ENCODE data around the gene NPAS4. TPM values are rescaled to one million over a fixed set of nuclear protein-coding genes. Genes with fewer than 3 reads are reported as not detected.
"Not testable (repeated sequence)": the region's sequence is repeated elsewhere in the genome, so short reads cannot be mapped to it uniquely, and the experiment has no call there.

NPAS4 gene
- total RNA-seq, 1 experiment from 2014 or later = not detected

- in situ Hi-C loops (cut with HindIII; ENCODE audit: low sequenced_read_pairs) = no loop called here
- DNase-seq (ENCODE audit: low spot score) = no peak
These were observed 22.8 kb downstream of the NPAS4 start for GRCh38 chr11:66443602-66444001.

GRCh38 chr11:66447012-66447411 is 26.2 kb downstream of the NPAS4 start:
- no peak for DNase-seq (ENCODE audit: low spot score)
- in situ Hi-C loops (cut with HindIII; ENCODE audit: low sequenced_read_pairs) = no loop called here

- no peak for DNase-seq (ENCODE audit: low spot score)
- in situ Hi-C loops (cut with HindIII; ENCODE audit: low sequenced_read_pairs) = no loop called here
These were observed 27.7 kb downstream of the NPAS4 start for GRCh38 chr11:66448523-66448922.

DNA sequence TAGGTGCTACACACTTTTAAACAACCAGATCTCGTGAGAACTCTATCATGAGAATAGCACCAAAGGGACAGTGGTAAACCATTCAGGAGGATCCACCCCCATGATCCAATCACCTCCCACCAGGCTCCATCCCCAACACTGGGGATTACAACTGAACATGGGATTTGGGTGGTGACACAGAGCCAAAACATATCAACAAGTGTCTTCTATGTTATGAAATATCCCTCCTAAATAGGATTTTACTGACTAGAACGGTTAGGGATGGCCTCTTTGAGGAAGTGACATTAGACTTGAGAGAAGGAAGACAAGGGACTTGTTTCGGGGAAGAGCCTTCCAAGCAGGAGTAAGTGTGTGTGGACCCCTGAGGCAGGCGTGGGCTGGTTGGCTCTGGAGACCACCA is 29.7 kb downstream of the NPAS4 start:
- no peak for DNase-seq (ENCODE audit: low spot score)
- in situ Hi-C loops (cut with HindIII; ENCODE audit: low sequenced_read_pairs) = no loop called here

DNA sequence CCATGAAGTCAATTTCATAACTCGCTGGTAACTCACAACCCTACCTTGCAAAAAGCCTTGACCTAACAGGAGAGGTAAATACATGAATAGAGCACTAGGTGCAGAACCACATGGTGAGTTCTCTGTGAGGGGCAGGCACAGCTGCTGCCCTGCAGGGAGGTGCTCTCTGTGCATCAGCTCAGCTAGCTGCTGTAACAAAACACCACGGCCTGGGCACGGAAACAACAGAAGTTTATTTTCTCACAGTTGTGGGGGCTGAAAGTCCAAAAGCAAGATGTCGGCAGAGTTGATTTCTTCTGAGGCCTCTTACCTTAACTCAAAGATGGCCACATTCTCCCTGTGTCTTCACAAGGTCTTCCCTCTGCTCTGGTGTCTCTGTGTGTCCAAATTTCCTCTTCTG is 30.8 kb downstream of the NPAS4 start:
- in situ Hi-C loops (cut with HindIII; ENCODE audit: low sequenced_read_pairs) = no loop called here
- no peak for DNase-seq (ENCODE audit: low spot score)

- no peak for DNase-seq (ENCODE audit: low spot score)
- in situ Hi-C loops (cut with HindIII; ENCODE audit: low sequenced_read_pairs) = no loop called here
These were observed 33.4 kb downstream of the NPAS4 start for GRCh38 chr11:66454247-66454646.

- in situ Hi-C loops (cut with HindIII; ENCODE audit: low sequenced_read_pairs) = no loop called here
These were observed 34.0 kb downstream of the NPAS4 start for GRCh38 chr11:66454828-66455227.

GRCh38 chr11:66457826-66458225 is 37.0 kb downstream of the NPAS4 start:
- in situ Hi-C loops (cut with HindIII; ENCODE audit: low sequenced_read_pairs) = no loop called here
- DNase-seq (ENCODE audit: low spot score) = no peak

More at GRCh38 chr11:66454828-66455227, 34.0 kb downstream of the NPAS4 start:
- no peak for DNase-seq (ENCODE audit: low spot score)

- no peak for DNase-seq (ENCODE audit: low spot score)
- in situ Hi-C loops (cut with HindIII; ENCODE audit: low sequenced_read_pairs) = no loop called here
These were observed 38.4 kb downstream of the NPAS4 start for GRCh38 chr11:66459138-66459778.

- no peak for DNase-seq (ENCODE audit: low spot score)
- in situ Hi-C loops (cut with HindIII; ENCODE audit: low sequenced_read_pairs) = no loop called here
These were observed 41.2 kb downstream of the NPAS4 start for GRCh38 chr11:66462010-66462409.

DNA sequence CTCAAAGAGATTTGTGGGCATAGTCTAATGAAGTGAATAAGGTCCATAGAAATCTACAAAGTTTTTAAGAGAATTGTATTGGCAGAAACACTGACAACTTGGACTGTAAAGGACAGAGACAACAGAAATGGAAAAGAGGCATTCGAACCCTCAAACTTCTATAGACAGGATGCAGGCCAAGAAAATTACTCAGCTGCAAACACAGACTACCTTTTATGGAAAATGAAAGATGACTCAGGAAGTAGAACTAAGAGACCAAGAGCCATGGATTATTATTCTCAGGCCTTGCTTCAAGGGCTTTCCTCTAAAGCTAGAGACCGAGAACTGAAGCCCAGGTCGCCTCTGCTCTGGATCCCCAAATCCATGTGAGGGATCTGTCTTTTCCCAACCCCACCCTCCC is 42.1 kb downstream of the NPAS4 start:
- in situ Hi-C loops (cut with HindIII; ENCODE audit: low sequenced_read_pairs) = no loop called here
- no peak for DNase-seq (ENCODE audit: low spot score)

GRCh38 chr11:66464116-66464515 is 43.3 kb downstream of the NPAS4 start:
- DNase-seq (ENCODE audit: low spot score); in situ Hi-C loops (cut with HindIII; ENCODE audit: low sequenced_read_pairs): not testable (repeated sequence)

- DNase-seq (ENCODE audit: low spot score) = no peak
These were observed 44.1 kb downstream of the NPAS4 start for GRCh38 chr11:66464916-66465315.

GRCh38 chr11:66465373-66466224 is 44.8 kb downstream of the NPAS4 start:
- in situ Hi-C loops (cut with HindIII; ENCODE audit: low sequenced_read_pairs) = no loop called here
- DNase-seq (ENCODE audit: low spot score) = peak; percentile 31

More at GRCh38 chr11:66464916-66465315, 44.1 kb downstream of the NPAS4 start:
- in situ Hi-C loops (cut with HindIII; ENCODE audit: low sequenced_read_pairs) = no loop called here

- DNase-seq (ENCODE audit: low spot score) = peak; percentile 95
- in situ Hi-C loops (cut with HindIII; ENCODE audit: low sequenced_read_pairs) = no loop called here
These were observed 45.6 kb downstream of the NPAS4 start, which contains the start of gene PELI3 for GRCh38 chr11:66466225-66467033. Gene PELI3 (plus strand): TSS chr11:66466905. CDS start chr11:66468129, 1,224 bp downstream.

- in situ Hi-C loops (cut with HindIII; ENCODE audit: low sequenced_read_pairs) = no loop called here
These were observed 46.3 kb downstream of the NPAS4 start for GRCh38 chr11:66467034-66467659.

GRCh38 chr11:66467756-66468155 is 46.9 kb downstream of the NPAS4 start:
- peak; percentile 19 for DNase-seq (ENCODE audit: low spot score)
- in situ Hi-C loops (cut with HindIII; ENCODE audit: low sequenced_read_pairs) = no loop called here

More at GRCh38 chr11:66467034-66467659, 46.3 kb downstream of the NPAS4 start:
- DNase-seq (ENCODE audit: low spot score) = peak; percentile 25

- in situ Hi-C loops (cut with HindIII; ENCODE audit: low sequenced_read_pairs) = no loop called here
- DNase-seq (ENCODE audit: low spot score) = no peak
These were observed 47.9 kb downstream of the NPAS4 start for GRCh38 chr11:66468691-66469090.

GRCh38 chr11:66469441-66469840 is 48.6 kb downstream of the NPAS4 start:
- in situ Hi-C loops (cut with HindIII; ENCODE audit: low sequenced_read_pairs) = no loop called here
- DNase-seq (ENCODE audit: low spot score) = no peak

Data from G401 (cell line).